Kidney capillary endothelial cell (primary cell): Measurements from ENCODE around the gene DUSP8.

Experiments
- DNase-seq: peaks from one replicate; pipeline ENCODE4 v3.0.0-alpha.2; 2018; ENCODE audit warnings: low spot score

DUSP8 gene

GRCh38 chr11:1565904-1566247, 6.2 kb downstream of the DUSP8 start:
- no peak for DNase-seq

- no peak for DNase-seq
Observed at GRCh38 chr11:1565173-1565903, 6.7 kb downstream of the DUSP8 start.

GRCh38 chr11:1564535-1565172, 7.4 kb downstream of the DUSP8 start:
- peak; percentile 62 for DNase-seq

- no peak for DNase-seq
Observed at GRCh38 chr11:1563697-1564534, 8.2 kb downstream of the DUSP8 start.

- DNase-seq, result no peak
Observed at GRCh38 chr11:1563149-1563638, 8.9 kb downstream of the DUSP8 start.

GRCh38 chr11:1562469-1563148, 9.5 kb downstream of the DUSP8 start:
- no peak for DNase-seq

- DNase-seq, result no peak
Observed at GRCh38 chr11:1561955-1562354, 10.1 kb downstream of the DUSP8 start.

- no peak for DNase-seq
Observed at GRCh38 chr11:1561266-1561665, 10.8 kb downstream of the DUSP8 start.

GRCh38 chr11:1560649-1561251, 11.3 kb downstream of the DUSP8 start:
- no peak for DNase-seq

GRCh38 chr11:1560002-1560648, 11.9 kb downstream of the DUSP8 start:
- no peak for DNase-seq

- DNase-seq, result no peak
Observed at GRCh38 chr11:1559111-1559951, 12.7 kb downstream of the DUSP8 start.

GRCh38 chr11:1558775-1559110, 13.3 kb downstream of the DUSP8 start:
- DNase-seq, result no peak

GRCh38 chr11:1557904-1558774, 13.9 kb downstream of the DUSP8 start:
- no peak for DNase-seq

GRCh38 chr11:1557051-1557884, 14.8 kb downstream of the DUSP8 start:
- no peak for DNase-seq

- DNase-seq, result no peak
Observed at GRCh38 chr11:1556278-1556902, 15.7 kb downstream of the DUSP8 start.

- DNase-seq, result no peak
Observed at GRCh38 chr11:1555713-1556153, 16.3 kb downstream of the DUSP8 start.

- no peak for DNase-seq
Observed at GRCh38 chr11:1554981-1555712, 16.9 kb downstream of the DUSP8 start.
